CD1c-positive myeloid dendritic cell (primary cell): Measurements from ENCODE around the gene NOLC1.

ENCODE experiments used
- DNase-seq: peaks from one replicate; pipeline ENCODE4 v3.0.0-alpha.2; 2016; ENCODE audit errors: extremely low spot score

NOLC1 gene

GRCh38 chr10:102151774-102152544 lies at the start of gene NOLC1:
Gene NOLC1, plus strand, starts transcription at chr10:102152389. Its CDS starts 22 bp downstream, at chr10:102152411.
- peak; percentile 99 for DNase-seq

GRCh38 chr10:102102421-102102820 lies 49.8 kb upstream of the NOLC1 start:
- DNase-seq: no peak

- no peak for DNase-seq
Observed at GRCh38 chr10:102106998-102107397, 45.2 kb upstream of the NOLC1 start.

GRCh38 chr10:102109166-102110116 lies 42.7 kb upstream of the NOLC1 start:
- DNase-seq: no peak

GRCh38 chr10:102111276-102111675 lies 40.9 kb upstream of the NOLC1 start:
- DNase-seq: no peak

- DNase-seq: no peak
Observed at GRCh38 chr10:102112210-102112817, 39.9 kb upstream of the NOLC1 start.

GRCh38 chr10:102113261-102113955 lies 38.8 kb upstream of the NOLC1 start:
- no peak for DNase-seq

- peak; percentile 27 for DNase-seq
Observed at GRCh38 chr10:102113956-102114857, 38.0 kb upstream of the NOLC1 start.

GRCh38 chr10:102114861-102115618 lies 37.1 kb upstream of the NOLC1 start:
- peak; percentile 87 for DNase-seq

- peak; percentile 13 for DNase-seq
Observed at GRCh38 chr10:102115775-102116174, 36.4 kb upstream of the NOLC1 start.

GRCh38 chr10:102116656-102117055 lies 35.5 kb upstream of the NOLC1 start:
- no peak for DNase-seq

GRCh38 chr10:102117391-102118159 lies 34.6 kb upstream of the NOLC1 start:
- DNase-seq: peak; percentile 45

- peak; percentile 58 for DNase-seq
Observed at GRCh38 chr10:102118867-102119266, 33.3 kb upstream of the NOLC1 start.

GRCh38 chr10:102119417-102120141 lies 32.6 kb upstream of the NOLC1 start:
- peak; percentile 38 for DNase-seq

GRCh38 chr10:102120142-102120990 lies 31.8 kb upstream of the NOLC1 start, which contains the start of gene LDB1:
Gene LDB1, minus strand, starts transcription at chr10:102120368. Its CDS starts 258 bp downstream, at chr10:102120110.
- peak; percentile 85 for DNase-seq

GRCh38 chr10:102120991-102121738 lies 31.0 kb upstream of the NOLC1 start:
- no peak for DNase-seq
